Measurements from ENCODE around the gene CSN2. TPM values are rescaled to one million over a fixed set of nuclear protein-coding genes. Genes with fewer than 3 reads are reported as not detected.

The CSN2 gene
- total and polyA plus RNA-seq, 9 of the 15 experiments (the other 6 are each of a cell fraction or from before 2014, with no cell fraction given) = not detected

DNA sequence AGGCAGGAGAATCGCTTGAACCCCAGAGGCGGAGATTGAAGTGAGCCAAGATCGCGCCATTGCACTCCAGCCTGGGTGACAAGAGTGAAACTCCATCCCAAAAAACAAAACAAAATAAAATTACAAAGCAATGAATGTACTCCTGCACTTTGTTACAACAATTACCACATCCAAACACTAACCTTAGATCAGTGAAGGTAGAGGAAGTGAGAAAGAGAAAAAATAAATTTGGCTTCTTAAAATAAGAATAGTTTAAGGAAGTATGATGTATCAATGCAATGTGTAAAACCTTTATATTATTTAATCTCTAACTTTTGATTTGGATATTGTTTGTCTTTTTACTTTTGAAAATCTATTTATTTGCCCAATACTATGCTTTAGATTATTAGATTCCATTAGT is 56.3 kb downstream of the CSN2 start:
- ATAC-seq = no peak
- ChIA-PET POLR2A (no interaction called here), CTCF (ENCODE audit: low intra/inter-chr PET ratio) (no interaction called here)
- Histone ChIP-seq H2AFZ (ENCODE audit: low read depth, low read length) (no peak overlapping the region), H3K27ac (ENCODE audit: extremely low read depth, low read depth, low read length) (no peak overlapping the region), H3K4me3 (no peak overlapping the region), H3K4me1 (replicated peaks in 1 of 2; ENCODE audit: control insufficient read depth in 2 of 2, insufficient read depth in 2 of 2, low read length in 2 of 2) (no peaks in the 10 kb centered on the region), H4K20me1 (replicated peaks; ENCODE audit: control insufficient read depth, insufficient read depth, low read length) (no peaks in the 10 kb centered on the region), H3K9me1 (ENCODE audit: control insufficient read depth, insufficient read depth, low read length) (no peaks in the 10 kb centered on the region), H3K79me2 (ENCODE audit: control insufficient read depth, insufficient read depth, low read length) (no peaks in the 10 kb centered on the region), H3K4me2 (ENCODE audit: insufficient read depth, low read length) (no peak overlapping the region), H3K9ac (ENCODE audit: insufficient read depth in 1 of 2, low read depth in 2 of 2, low read length in 2 of 2) (no peak overlapping the region), H3K27me3 (ENCODE audit: control insufficient read depth in 2 of 2, insufficient read depth in 2 of 2, low read length in 2 of 2) (no peaks in the 10 kb centered on the region), H3K36me3 (ENCODE audit: control insufficient read depth, insufficient read depth, low read length) (no peaks in the 10 kb centered on the region), H3K9me3 (replicated peaks; ENCODE audit: control insufficient read depth, insufficient read depth, low read depth, low read length) (no peaks in the 10 kb centered on the region)
- WGBS (ENCODE audit: insufficient coverage, low coverage, missing lambda C conversion rate) = 0% methylated on average over 4 of the region's 4 CpGs
- no TSS peak for BruUV-seq (replicated peaks)
- intact Hi-C loops (cut with micrococcal nuclease) (no loop called here), in situ Hi-C loops (cut with MboI) (no loop called here)
- TF ChIP-seq SFPQ (IDR thresholded peaks at IDR 0.05; ENCODE audit: low read depth, low read length) = no peak
- TF ChIP-seq POLR3G (IDR thresholded peaks at IDR 0.05; ENCODE audit: extremely low read depth, insufficient read length, insufficient replicate concordance) = no peak
- no peak for TF ChIP-seq OTX1 (CRISPR knock-in tag; IDR thresholded peaks at IDR 0.05)
- TF ChIP-seq L3MBTL2 (IDR thresholded peaks at IDR 0.05) = no peak
- TF ChIP-seq, protein P1, sequence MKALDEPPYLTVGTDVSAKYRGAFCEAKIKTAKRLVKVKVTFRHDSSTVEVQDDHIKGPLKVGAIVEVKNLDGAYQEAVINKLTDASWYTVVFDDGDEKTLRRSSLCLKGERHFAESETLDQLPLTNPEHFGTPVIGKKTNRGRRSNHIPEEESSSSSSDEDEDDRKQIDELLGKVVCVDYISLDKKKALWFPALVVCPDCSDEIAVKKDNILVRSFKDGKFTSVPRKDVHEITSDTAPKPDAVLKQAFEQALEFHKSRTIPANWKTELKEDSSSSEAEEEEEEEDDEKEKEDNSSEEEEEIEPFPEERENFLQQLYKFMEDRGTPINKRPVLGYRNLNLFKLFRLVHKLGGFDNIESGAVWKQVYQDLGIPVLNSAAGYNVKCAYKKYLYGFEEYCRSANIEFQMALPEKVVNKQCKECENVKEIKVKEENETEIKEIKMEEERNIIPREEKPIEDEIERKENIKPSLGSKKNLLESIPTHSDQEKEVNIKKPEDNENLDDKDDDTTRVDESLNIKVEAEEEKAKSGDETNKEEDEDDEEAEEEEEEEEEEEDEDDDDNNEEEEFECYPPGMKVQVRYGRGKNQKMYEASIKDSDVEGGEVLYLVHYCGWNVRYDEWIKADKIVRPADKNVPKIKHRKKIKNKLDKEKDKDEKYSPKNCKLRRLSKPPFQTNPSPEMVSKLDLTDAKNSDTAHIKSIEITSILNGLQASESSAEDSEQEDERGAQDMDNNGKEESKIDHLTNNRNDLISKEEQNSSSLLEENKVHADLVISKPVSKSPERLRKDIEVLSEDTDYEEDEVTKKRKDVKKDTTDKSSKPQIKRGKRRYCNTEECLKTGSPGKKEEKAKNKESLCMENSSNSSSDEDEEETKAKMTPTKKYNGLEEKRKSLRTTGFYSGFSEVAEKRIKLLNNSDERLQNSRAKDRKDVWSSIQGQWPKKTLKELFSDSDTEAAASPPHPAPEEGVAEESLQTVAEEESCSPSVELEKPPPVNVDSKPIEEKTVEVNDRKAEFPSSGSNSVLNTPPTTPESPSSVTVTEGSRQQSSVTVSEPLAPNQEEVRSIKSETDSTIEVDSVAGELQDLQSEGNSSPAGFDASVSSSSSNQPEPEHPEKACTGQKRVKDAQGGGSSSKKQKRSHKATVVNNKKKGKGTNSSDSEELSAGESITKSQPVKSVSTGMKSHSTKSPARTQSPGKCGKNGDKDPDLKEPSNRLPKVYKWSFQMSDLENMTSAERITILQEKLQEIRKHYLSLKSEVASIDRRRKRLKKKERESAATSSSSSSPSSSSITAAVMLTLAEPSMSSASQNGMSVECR (CRISPR knock-in tag; IDR thresholded peaks at IDR 0.05) = no peak
- no peak for TF ChIP-seq ZNF143 (CRISPR knock-in tag; IDR thresholded peaks at IDR 0.05)
- TF ChIP-seq RHOXF2B (CRISPR knock-in tag; conservative IDR thresholded peaks at IDR 0.05) = no peak
- TF ChIP-seq ZNF384 (IDR thresholded peaks at IDR 0.05; ENCODE audit: low read depth, low read length) = no peak
- no peak for TF ChIP-seq PRMT5 (CRISPR knock-in tag; IDR thresholded peaks at IDR 0.05)
- TF ChIP-seq, protein P2, sequence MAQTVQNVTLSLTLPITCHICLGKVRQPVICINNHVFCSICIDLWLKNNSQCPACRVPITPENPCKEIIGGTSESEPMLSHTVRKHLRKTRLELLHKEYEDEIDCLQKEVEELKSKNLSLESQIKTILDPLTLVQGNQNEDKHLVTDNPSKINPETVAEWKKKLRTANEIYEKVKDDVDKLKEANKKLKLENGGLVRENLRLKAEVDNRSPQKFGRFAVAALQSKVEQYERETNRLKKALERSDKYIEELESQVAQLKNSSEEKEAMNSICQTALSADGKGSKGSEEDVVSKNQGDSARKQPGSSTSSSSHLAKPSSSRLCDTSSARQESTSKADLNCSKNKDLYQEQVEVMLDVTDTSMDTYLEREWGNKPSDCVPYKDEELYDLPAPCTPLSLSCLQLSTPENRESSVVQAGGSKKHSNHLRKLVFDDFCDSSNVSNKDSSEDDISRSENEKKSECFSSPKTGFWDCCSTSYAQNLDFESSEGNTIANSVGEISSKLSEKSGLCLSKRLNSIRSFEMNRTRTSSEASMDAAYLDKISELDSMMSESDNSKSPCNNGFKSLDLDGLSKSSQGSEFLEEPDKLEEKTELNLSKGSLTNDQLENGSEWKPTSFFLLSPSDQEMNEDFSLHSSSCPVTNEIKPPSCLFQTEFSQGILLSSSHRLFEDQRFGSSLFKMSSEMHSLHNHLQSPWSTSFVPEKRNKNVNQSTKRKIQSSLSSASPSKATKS (CRISPR knock-in tag; IDR thresholded peaks at IDR 0.05) = no peak
- TF ChIP-seq CGGBP1 (CRISPR knock-in tag; IDR thresholded peaks at IDR 0.05) = no peak
- TF ChIP-seq RFX1 (IDR thresholded peaks at IDR 0.05) = no peak
- DNase-seq (ENCODE audit: extremely low read depth in 1 of 4, low spot score in 3 of 4) = no peak
- no peak for FAIRE-seq
